GM12878 (cell line): ENCODE results near the gene ARID1A. TPM values are rescaled to one million over a fixed set of nuclear protein-coding genes. Genes with fewer than 3 reads are reported as not detected.

ENCODE experiments used
- ATAC-seq: fragments of 200-7000 bp; cut with Tn5 transposase; 3 replicates; pipeline ENCODE4 v1.9.1; 2020; ENCODE audit warnings: mild to moderate bottlenecking, moderate library complexity
- BruUV-seq: library from RNA; stranded (reverse); fragments of 400-500 nt; replicated peaks from 2 replicates; lab custom pipeline; 2021; lab: Mats Ljungman, UMichigan
- CTCF ChIA-PET: fragments of 300-600 bp; sonication (Branson Sonifier 250); formaldehyde crosslinking; extraction: SDS; loops from one replicate; lab custom pipeline; 2021; ENCODE audit warnings: inconsistent platforms; lab: Yijun Ruan, JAX
- POLR2A ChIA-PET: fragments of 350-600 bp; formaldehyde crosslinking; extraction: SDS; loops from one replicate; lab custom pipeline; 2021; ENCODE audit warnings: inconsistent platforms; lab: Charles Lee
- RAD21 ChIA-PET: fragments of 300-600 bp; sonication (Branson Sonifier 250); formaldehyde crosslinking; loops from one replicate; lab custom pipeline; 2023; ENCODE audit warnings: antibody characterized with exemption; ENCODE audit not compliant: unreplicated experiment; lab: Charles Lee
- SMC1A ChIA-PET: fragments of 300-600 bp; sonication (Branson Sonifier 250); formaldehyde crosslinking; loops from one replicate; lab custom pipeline; 2023; ENCODE audit not compliant: unreplicated experiment, uncharacterized antibody; lab: Charles Lee
- DNase-seq: peaks from one replicate; pipeline ENCODE4 v3.0.0-alpha.2; 2011; ENCODE audit warnings: low read depth, low spot score
- FAIRE-seq: peaks from 3 replicates; lab custom pipeline; 2011; peaks lifted over from hg19 to GRCh38; lab: Jason Lieb, UNC
- H2AFZ ChIP-seq: 2 replicates; pipeline ENCODE4 v1.6.0; 2011; ENCODE audit warnings: low read depth, low read length, control low read depth; ENCODE audit not compliant: control insufficient read depth
- H3K27ac ChIP-seq: 2 replicates; pipeline ENCODE4 v1.5.1; 2011; ENCODE audit warnings: control low read depth; ENCODE audit not compliant: control insufficient read depth, insufficient read depth
- H3K27me3 ChIP-seq, 2 experiments: replicated peaks in 1 of 2; 2 replicates each; pipeline versions ENCODE4 v1.6.0 to v1.6.1; 2011; ENCODE audit warnings: low read length in 1 of 2; ENCODE audit not compliant: control insufficient read depth in 2 of 2, insufficient read depth in 2 of 2
- H3K36me3 ChIP-seq, 2 experiments: 2 replicates each; pipeline ENCODE4 v1.5.1; 2011; ENCODE audit warnings: low read length in 1 of 2; ENCODE audit not compliant: control insufficient read depth in 2 of 2, insufficient read depth in 2 of 2
- H3K4me1 ChIP-seq: 2 replicates; pipeline ENCODE4 v1.6.1; 2011; ENCODE audit warnings: mild to moderate bottlenecking, low read length, moderate library complexity, mixed read lengths; ENCODE audit not compliant: control insufficient read depth, insufficient read depth
- H3K4me2 ChIP-seq: 2 replicates; pipeline ENCODE4 v1.6.0; 2011; ENCODE audit warnings: control low read depth; ENCODE audit not compliant: control insufficient read depth, insufficient read depth
- H3K4me3 ChIP-seq: fragments of 200-600 bp; sonication (generic); 2 replicates; pipeline ENCODE4 v1.5.1; 2016
- H3K79me2 ChIP-seq: 2 replicates; pipeline ENCODE4 v1.6.0; 2011; ENCODE audit warnings: low read length; ENCODE audit not compliant: control insufficient read depth, insufficient read depth
- H3K9ac ChIP-seq: 2 replicates; pipeline ENCODE4 v1.8.0; 2011; ENCODE audit warnings: low read length, control low read depth, mixed read lengths; ENCODE audit not compliant: control insufficient read depth, insufficient read depth
- H3K9me3 ChIP-seq: replicated peaks from 3 replicates; pipeline ENCODE4 v1.5.1; 2011; ENCODE audit warnings: mild to moderate bottlenecking, low read length; ENCODE audit not compliant: control insufficient read depth, insufficient read depth
- H4K20me1 ChIP-seq: 2 replicates; pipeline ENCODE4 v1.6.0; 2011; ENCODE audit not compliant: control insufficient read depth, insufficient read depth
- BCL11A ChIP-seq: IDR thresholded peaks from 2 replicates; pipeline ENCODE4 v1.6.1; 2011; ENCODE audit warnings: low read depth, low read length
- BHLHE40 ChIP-seq, 2 experiments: fragments of 450-650 bp in 1 of 2; IDR thresholded peaks; 2 replicates each; pipeline ENCODE4 v1.6.1; 2011 to 2017; ENCODE audit warnings: low read depth in 2 of 2, borderline replicate concordance in 1 of 2, improper control_type of control experiment in 1 of 2, low read length in 1 of 2, mild to moderate bottlenecking in 1 of 2
- EP300 ChIP-seq, 2 experiments: fragments of 150-350 bp in 1 of 2; IDR thresholded peaks; 2 replicates each; pipeline ENCODE4 v1.6.1; 2011 to 2012; ENCODE audit warnings: low read depth in 2 of 2, low read length in 2 of 2, borderline replicate concordance in 1 of 2, improper control_type of control experiment in 1 of 2, inconsistent platforms in 1 of 2; ENCODE audit not compliant: control insufficient read depth in 1 of 2
- EZH2 ChIP-seq: IDR thresholded peaks from 2 replicates; pipeline ENCODE4 v1.6.1; 2012; ENCODE audit warnings: low read depth, mild to moderate bottlenecking, control low read depth, inconsistent platforms, low read length, borderline replicate concordance; ENCODE audit not compliant: control insufficient read depth
- FOXK2 ChIP-seq: fragments of 450-650 bp; IDR thresholded peaks from 2 replicates; pipeline ENCODE4 v1.6.1; 2017; ENCODE audit warnings: mild to moderate bottlenecking, moderate library complexity
- POLR2AphosphoS5 ChIP-seq: IDR thresholded peaks from 2 replicates; pipeline ENCODE4 v1.6.1; 2011; ENCODE audit warnings: mild to moderate bottlenecking, low read length, inconsistent platforms
- RBBP5 ChIP-seq: fragments of 200-600 bp; sonication (generic); conservative IDR thresholded peaks from 2 replicates; pipeline ENCODE4 v1.6.1; 2016
- STAT3 ChIP-seq: IDR thresholded peaks from 2 replicates; pipeline ENCODE4 v1.6.1; 2011; ENCODE audit warnings: low read depth, low read length, improper control_type of control experiment
- SUZ12 ChIP-seq: fragments of 200-600 bp; sonication (generic); IDR thresholded peaks from one replicate; pipeline ENCODE4 v1.6.1; 2018; ENCODE audit warnings: antibody characterized with exemption, mild to moderate bottlenecking; ENCODE audit not compliant: unreplicated experiment
- YY1 ChIP-seq: IDR thresholded peaks from 2 replicates; pipeline ENCODE4 v1.6.1; 2011; ENCODE audit warnings: low read depth, mild to moderate bottlenecking, low read length
- ZZZ3 ChIP-seq: IDR thresholded peaks from 2 replicates; pipeline ENCODE4 v1.6.1; 2011; ENCODE audit warnings: low read depth; ENCODE audit not compliant: control insufficient read depth, insufficient read length
- WGBS: methylation state at CpG from one replicate; pipeline ENCODE4 v1.1.6; 2016; ENCODE audit warnings: low lambda C conversion rate; ENCODE audit not compliant: insufficient replicate concordance, insufficient coverage; ENCODE audit errors: missing lambda C conversion rate; 5-methylcytosine and 5-hydroxymethylcytosine counted together
- in situ Hi-C: fragments of 300-500 bp; cut with MboI; formaldehyde crosslinking; loops from 9 replicates; pipeline ENCODE4 v1.14.3; 2018; ENCODE audit warnings: mixed read lengths
- intact Hi-C: fragments of 100-400 bp; cut with micrococcal nuclease; formaldehyde crosslinking; loops from one replicate; pipeline ENCODE4 v1.14.2; 2022; ENCODE audit not compliant: unreplicated experiment
- polyA plus RNA-seq, 11 experiments: library from polyadenylated mRNA; depleted of rRNA in 4 of 11; unstranded in 6 of 11; stranded (reverse) in 5 of 11; fragments of >200 nt; fragmentation: Nextera tagmentation in 4 of 11; fragmentation: Illumina TruSeq in 1 of 11; extraction: Ambion mirVana in 4 of 11; extraction: Trizol in 1 of 11; gene quantifications; 1 replicate in 1 of 11; 2 replicates in 10 of 11; pipeline versions ENCODE4 v1.2.1 to v1.2.3, GENCODE V29; 2011 to 2016; ENCODE audit warnings: inconsistent platforms in 2 of 11, missing spikeins in 2 of 11, low read depth in 1 of 11
- total RNA-seq, 4 experiments: library from RNA; depleted of rRNA in 3 of 4; stranded (reverse); fragments of >200 nt in 3 of 4; fragmentation: Illumina TruSeq in 1 of 4; extraction: Trizol in 1 of 4; gene quantifications; 2 replicates each; pipeline versions ENCODE4 v1.2.1 to v1.2.3, GENCODE V29; 2013 to 2021
- TF ChIP-seq, protein P1 (sequence below): fragments of 450-650 bp; IDR thresholded peaks from 2 replicates; pipeline ENCODE4 v1.6.1; 2018; ENCODE audit warnings: mild to moderate bottlenecking, low read depth, moderate library complexity; ENCODE audit not compliant: partially characterized antibody

ARID1A gene
- total and polyA plus RNA-seq, 10 of the 15 experiments (the other 5 are each of a cell fraction or from before 2014, with no cell fraction given), result 10.0 to 98.0 (median 23.5) TPM

DNA sequence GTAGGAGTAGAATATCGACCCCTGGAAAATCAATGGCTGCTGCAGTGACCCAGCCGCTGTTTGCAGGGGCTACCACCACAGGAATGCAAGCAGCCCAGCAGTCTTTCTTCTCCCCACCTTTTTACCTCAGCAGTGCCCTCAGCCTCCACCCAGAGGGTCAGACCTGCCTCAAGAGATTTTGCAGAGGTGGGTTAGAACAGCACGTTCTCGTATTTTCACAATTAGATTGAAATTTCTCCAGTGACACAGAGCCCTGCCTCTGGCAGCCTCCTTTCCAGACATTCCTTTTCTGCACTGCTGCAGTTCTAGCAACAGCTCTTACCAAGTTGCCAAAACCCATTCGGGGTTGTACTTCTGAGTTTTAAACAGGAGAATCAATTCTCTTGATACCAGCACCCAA lies 53.6 kb downstream of the ARID1A start:
- H3K4me2 ChIP-seq, result no peak overlapping the region
- H3K27ac ChIP-seq, result no peak overlapping the region
- H3K9me3 ChIP-seq, result no peaks in the 10 kb centered on the region
- TF ChIP-seq BHLHE40 (IDR thresholded peaks at IDR 0.05; ENCODE audit: borderline replicate concordance in 1 of 2, low read depth in 2 of 2, low read length in 1 of 2) (no peak), STAT3 (no peak), SUZ12 (no peak), FOXK2 (no peak), EP300 (IDR thresholded peaks at IDR 0.05; ENCODE audit: borderline replicate concordance in 1 of 2, control insufficient read depth in 1 of 2, low read depth in 2 of 2, low read length in 2 of 2) (no peak), EZH2 (no peak), ZZZ3 (no peak), POLR2AphosphoS5 (no peak), BCL11A (no peak), RBBP5 (no peak), YY1 (no peak)
- TF ChIP-seq, protein P1, sequence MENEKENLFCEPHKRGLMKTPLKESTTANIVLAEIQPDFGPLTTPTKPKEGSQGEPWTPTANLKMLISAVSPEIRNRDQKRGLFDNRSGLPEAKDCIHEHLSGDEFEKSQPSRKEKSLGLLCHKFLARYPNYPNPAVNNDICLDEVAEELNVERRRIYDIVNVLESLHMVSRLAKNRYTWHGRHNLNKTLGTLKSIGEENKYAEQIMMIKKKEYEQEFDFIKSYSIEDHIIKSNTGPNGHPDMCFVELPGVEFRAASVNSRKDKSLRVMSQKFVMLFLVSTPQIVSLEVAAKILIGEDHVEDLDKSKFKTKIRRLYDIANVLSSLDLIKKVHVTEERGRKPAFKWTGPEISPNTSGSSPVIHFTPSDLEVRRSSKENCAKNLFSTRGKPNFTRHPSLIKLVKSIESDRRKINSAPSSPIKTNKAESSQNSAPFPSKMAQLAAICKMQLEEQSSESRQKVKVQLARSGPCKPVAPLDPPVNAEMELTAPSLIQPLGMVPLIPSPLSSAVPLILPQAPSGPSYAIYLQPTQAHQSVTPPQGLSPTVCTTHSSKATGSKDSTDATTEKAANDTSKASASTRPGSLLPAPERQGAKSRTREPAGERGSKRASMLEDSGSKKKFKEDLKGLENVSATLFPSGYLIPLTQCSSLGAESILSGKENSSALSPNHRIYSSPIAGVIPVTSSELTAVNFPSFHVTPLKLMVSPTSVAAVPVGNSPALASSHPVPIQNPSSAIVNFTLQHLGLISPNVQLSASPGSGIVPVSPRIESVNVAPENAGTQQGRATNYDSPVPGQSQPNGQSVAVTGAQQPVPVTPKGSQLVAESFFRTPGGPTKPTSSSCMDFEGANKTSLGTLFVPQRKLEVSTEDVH, result no peak
- H3K79me2 ChIP-seq, result peaks cover 50% of the 10 kb centered on the region
- no peak overlapping the region for H3K4me3 ChIP-seq
- SMC1A ChIA-PET, result interaction anchor here (1.2 to 11.2 kb wide), 4 partner anchors 21 to 49 kb away, joined by 3 to 135 read pairs (median 18); no protein-coding TSS in a partner anchor
- H3K4me1 ChIP-seq, result peaks cover 9% of the 10 kb centered on the region
- FAIRE-seq (no peak), DNase-seq (no peak), ATAC-seq (no peak)
- RAD21 ChIA-PET, result no interaction called here
- H3K9ac ChIP-seq, result no peak overlapping the region
- POLR2A ChIA-PET, result no interaction called here
- CTCF ChIA-PET, result no interaction called here
- H4K20me1 ChIP-seq, result 0 out of 2 replicates have a peak, but pooled peaks cover 5% of the 10 kb centered on the region
- no peaks in the 10 kb centered on the region for H3K27me3 ChIP-seq
- 98% methylated on average over 5 of the region's 5 CpGs for WGBS
- in situ Hi-C loops (no loop called here), intact Hi-C loops (no loop called here)
- BruUV-seq, result no TSS peak
- no peak overlapping the region for H2AFZ ChIP-seq
- peaks cover 29 to 54% of the 10 kb centered on the region in 2 experiments for H3K36me3 ChIP-seq
